T-helper 2 cell (primary cell): ENCODE data around the gene ACADM.
"Not testable (repeated sequence)": the region's sequence is repeated elsewhere in the genome, so short reads cannot be mapped to it uniquely, and the experiment has no call there.

Source experiments
- DNase-seq, 5 experiments: peaks; one replicate each; pipeline versions ENCODE4 v3.0.0 to v3.0.0-alpha.2; 2012 to 2022

Gene ACADM

GRCh38 chr1:75796376-75797272, 72.1 kb downstream of the ACADM start, which contains the start of gene MSH4:
Gene MSH4 (plus strand): TSS chr1:75796882. CDS start chr1:75796986, 104 bp downstream.
- DNase-seq, result no peak

GRCh38 chr1:75797273-75797588, 72.7 kb downstream of the ACADM start:
- DNase-seq, result no peak

- no peak for DNase-seq
Observed at GRCh38 chr1:75797606-75798216, 73.2 kb downstream of the ACADM start.

GRCh38 chr1:75801480-75801879, 77.0 kb downstream of the ACADM start:
- DNase-seq, result not testable (repeated sequence)

- no peak for DNase-seq
Observed at GRCh38 chr1:75808921-75809320, 84.4 kb downstream of the ACADM start.

- not testable (repeated sequence) for DNase-seq
Observed at GRCh38 chr1:75810113-75810512, 85.6 kb downstream of the ACADM start.

GRCh38 chr1:75811211-75811981, 86.9 kb downstream of the ACADM start:
- DNase-seq, result no peak

- DNase-seq, result no peak
Observed at GRCh38 chr1:75812065-75812464, 87.6 kb downstream of the ACADM start.
